Measurements from ENCODE around the gene FBN2. TPM values are rescaled to one million over a fixed set of nuclear protein-coding genes. Genes with fewer than 3 reads are reported as not detected.

FBN2 gene
- total and polyA plus RNA-seq, 2 of the 4 experiments (the other 2 are of a cell fraction), result 26.7 to 69.0 TPM

DNA sequence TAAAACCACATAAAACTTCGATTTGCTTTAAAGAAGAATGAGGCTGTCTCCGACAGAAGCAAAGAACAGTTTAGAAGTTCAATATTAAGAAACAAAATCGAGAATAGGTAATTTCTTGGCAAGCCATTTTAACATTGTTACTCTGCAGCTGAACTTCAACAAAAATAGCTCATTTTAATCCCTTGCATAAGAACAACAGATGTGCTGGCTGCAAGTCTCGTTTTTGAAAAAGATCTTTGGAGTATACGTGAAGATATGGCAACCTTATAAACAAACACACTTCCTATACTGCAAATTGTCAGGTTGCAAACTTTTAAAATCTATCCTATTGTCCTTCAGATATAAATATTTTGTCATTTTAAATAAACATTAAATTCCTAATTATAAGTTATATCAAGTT lies 71.5 kb downstream of the FBN2 start:
- Histone ChIP-seq H2AFZ (replicated peaks; ENCODE audit: low read length, poor library complexity) (no peak overlapping the region), H4K5ac (ENCODE audit: low read depth, low read length) (no peak overlapping the region), H3K27me3 (ENCODE audit: control insufficient read depth, insufficient read depth, low read length) (no peaks in the 10 kb centered on the region), H2BK15ac (ENCODE audit: low read depth, low read length) (no peak overlapping the region), H3K9ac (ENCODE audit: low read depth, low read length) (no peak overlapping the region), H3K14ac (replicated peaks; ENCODE audit: low read depth, low read length) (no peak overlapping the region), H3K23ac (ENCODE audit: low read depth, low read length) (no peak overlapping the region), H3K27ac (ENCODE audit: insufficient read depth, low read length) (no peak overlapping the region), H4K20me1 (ENCODE audit: insufficient read depth, low read length) (no peaks in the 10 kb centered on the region), H3K9me3 (ENCODE audit: control insufficient read depth, insufficient read depth, low read length) (no peaks in the 10 kb centered on the region), H3K4ac (ENCODE audit: low read depth, low read length) (no peak overlapping the region), H2BK120ac (ENCODE audit: low read depth, low read length) (no peak overlapping the region), H3K4me1 (ENCODE audit: control insufficient read depth, insufficient read depth, low read length) (peaks cover 5% of the 10 kb centered on the region), H3K4me3 (ENCODE audit: insufficient read depth, low read depth, low read length) (no peak overlapping the region), H2AK5ac (ENCODE audit: low read depth, low read length) (no peak overlapping the region), H4K8ac (ENCODE audit: low read depth in 2 of 2, low read length in 2 of 2) (no peak overlapping the region), H2BK20ac (ENCODE audit: low read depth, low read length) (no peak overlapping the region), H3K4me2 (ENCODE audit: low read depth, low read length) (no peak overlapping the region), H3K36me3 (ENCODE audit: control insufficient read depth, insufficient read depth, low read length) (peaks cover 15% of the 10 kb centered on the region), H3K18ac (ENCODE audit: low read depth, low read length) (no peak overlapping the region), H2BK5ac (ENCODE audit: low read depth, low read length, poor library complexity, severe bottlenecking) (no peak overlapping the region), H3K9me1 (ENCODE audit: insufficient read depth, low read length) (peaks cover 3% of the 10 kb centered on the region; the same call in 1 of the 2 replicates), H4K91ac (ENCODE audit: insufficient read depth, low read depth, low read length) (no peak overlapping the region), H2AK9ac (replicated peaks; ENCODE audit: low read depth, low read length, poor library complexity) (no peak overlapping the region), H3K56ac (ENCODE audit: extremely low read depth, insufficient read depth, low read length) (no peak overlapping the region), H3K79me1 (ENCODE audit: low read depth in 1 of 2, low read length in 2 of 2) (peaks cover 0 to 7% of the 10 kb centered on the region in 2 experiments; a peak in 2 of 4 replicates)
- dilution Hi-C loops (cut with HindIII; ENCODE audit: low sequenced_read_pairs, unreplicated experiment) (no loop called here), intact Hi-C loops (cut with micrococcal nuclease) (no loop called here), in situ Hi-C loops (cut with MboI; ENCODE audit: low sequenced_read_pairs) (no loop called here)
- ChIA-PET POLR2A (ENCODE audit: unreplicated experiment) (no interaction called here), CTCF (interaction anchor here (0.6 kb wide), 1 partner anchor 9 kb away, joined by 3 read pairs; no protein-coding TSS in a partner anchor)
- no TSS peak for BruUV-seq (replicated peaks)
- no CpG with 5 or more reads among the region's 5 CpGs for WGBS, 2 experiments (ENCODE audit: extremely low coverage in 2 of 2, insufficient read length in 1 of 2)
- DNase-seq (no peak), ATAC-seq (ENCODE audit: low read depth) (no peak)
- TF ChIP-seq, protein P1, sequence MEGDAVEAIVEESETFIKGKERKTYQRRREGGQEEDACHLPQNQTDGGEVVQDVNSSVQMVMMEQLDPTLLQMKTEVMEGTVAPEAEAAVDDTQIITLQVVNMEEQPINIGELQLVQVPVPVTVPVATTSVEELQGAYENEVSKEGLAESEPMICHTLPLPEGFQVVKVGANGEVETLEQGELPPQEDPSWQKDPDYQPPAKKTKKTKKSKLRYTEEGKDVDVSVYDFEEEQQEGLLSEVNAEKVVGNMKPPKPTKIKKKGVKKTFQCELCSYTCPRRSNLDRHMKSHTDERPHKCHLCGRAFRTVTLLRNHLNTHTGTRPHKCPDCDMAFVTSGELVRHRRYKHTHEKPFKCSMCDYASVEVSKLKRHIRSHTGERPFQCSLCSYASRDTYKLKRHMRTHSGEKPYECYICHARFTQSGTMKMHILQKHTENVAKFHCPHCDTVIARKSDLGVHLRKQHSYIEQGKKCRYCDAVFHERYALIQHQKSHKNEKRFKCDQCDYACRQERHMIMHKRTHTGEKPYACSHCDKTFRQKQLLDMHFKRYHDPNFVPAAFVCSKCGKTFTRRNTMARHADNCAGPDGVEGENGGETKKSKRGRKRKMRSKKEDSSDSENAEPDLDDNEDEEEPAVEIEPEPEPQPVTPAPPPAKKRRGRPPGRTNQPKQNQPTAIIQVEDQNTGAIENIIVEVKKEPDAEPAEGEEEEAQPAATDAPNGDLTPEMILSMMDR (conservative IDR thresholded peaks at IDR 0.05; ENCODE audit: low read depth, low read length), result no peak
- TF ChIP-seq BHLHE40 (IDR thresholded peaks at IDR 0.05; ENCODE audit: low read depth, low read length) (no peak), CHD1 (IDR thresholded peaks at IDR 0.05; ENCODE audit: low read depth, low read length) (no peak), MXI1 (IDR thresholded peaks at IDR 0.05; ENCODE audit: borderline replicate concordance, low read depth, low read length) (no peak), CEBPB (IDR thresholded peaks at IDR 0.05; ENCODE audit: low read depth, low read length) (no peak)
